HCT116 (cell line): ENCODE measurements around the gene RBFOX2.

Source experiments
- POLR2A ChIP-seq: IDR thresholded peaks from 2 replicates; pipeline ENCODE4 v1.7.0; 2011; ENCODE audit warnings: borderline replicate concordance; ENCODE audit not compliant: insufficient read depth, insufficient read length; ENCODE audit errors: extremely low read depth
- POLR2AphosphoS5 ChIP-seq: IDR thresholded peaks from 2 replicates; pipeline ENCODE4 v1.6.1; 2011; ENCODE audit warnings: mild to moderate bottlenecking, low read depth, low read length, moderate library complexity
- SP1 ChIP-seq: IDR thresholded peaks from 2 replicates; pipeline ENCODE4 v1.6.1; 2012; ENCODE audit warnings: low read depth
- TCF7L2 ChIP-seq: IDR thresholded peaks from 2 replicates; pipeline ENCODE4 v1.7.0; 2011; ENCODE audit warnings: borderline replicate concordance, inconsistent platforms; ENCODE audit not compliant: insufficient read depth, insufficient read length; ENCODE audit errors: extremely low read depth
- TF ChIP-seq, protein P1 (sequence below): IDR thresholded peaks from 2 replicates; pipeline ENCODE4 v1.6.1; 2012
- TF ChIP-seq, protein P2 (sequence below), 3 experiments: fragments of 200-600 bp in 1 of 3; sonication (generic) in 1 of 3; IDR thresholded peaks in 2 of 3; conservative IDR thresholded peaks in 1 of 3; 2 replicates each; pipeline ENCODE4 v1.5.1; 2012 to 2017; ENCODE audit warnings: low read depth in 2 of 3, low read length in 2 of 3, antibody characterized with exemption in 1 of 3, borderline replicate concordance in 1 of 3, control low read depth in 1 of 3, mild to moderate bottlenecking in 1 of 3, mixed read lengths in 1 of 3, mixed run types in 1 of 3, moderate library complexity in 1 of 3; ENCODE audit not compliant: insufficient read depth in 1 of 3
- TF ChIP-seq, protein P3 (sequence below): IDR thresholded peaks from 2 replicates; pipeline ENCODE4 v1.6.1; 2012; ENCODE audit warnings: low read depth

DNA sequence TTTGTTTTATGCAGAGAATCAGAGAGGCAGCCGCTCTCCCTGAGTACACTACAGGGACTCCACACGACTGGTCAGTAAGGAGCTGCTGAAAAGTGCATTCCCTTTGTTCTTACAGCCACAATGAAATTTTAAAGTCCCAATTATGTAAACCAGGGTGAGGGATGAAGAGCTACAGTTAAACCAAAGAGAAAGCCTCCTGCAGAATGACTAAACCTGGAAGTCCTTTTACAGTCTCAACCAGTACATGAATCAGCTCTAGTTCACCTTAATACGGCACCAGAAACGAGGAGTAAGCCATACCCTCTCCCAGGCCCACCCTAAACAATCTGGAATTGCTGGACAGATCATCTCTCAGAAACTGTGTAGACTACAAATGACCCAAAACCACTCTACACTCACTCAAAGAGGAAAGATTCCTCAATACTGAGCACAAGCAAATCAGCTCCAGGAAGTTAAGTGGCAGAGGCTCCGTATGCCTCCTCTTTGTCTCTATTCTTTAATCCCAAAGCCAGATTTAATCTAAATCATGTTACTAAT, 113.1 kb downstream of the RBFOX2 start:
- TF ChIP-seq, protein P1, sequence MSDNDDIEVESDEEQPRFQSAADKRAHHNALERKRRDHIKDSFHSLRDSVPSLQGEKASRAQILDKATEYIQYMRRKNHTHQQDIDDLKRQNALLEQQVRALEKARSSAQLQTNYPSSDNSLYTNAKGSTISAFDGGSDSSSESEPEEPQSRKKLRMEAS = no peak
- TF ChIP-seq POLR2A = no peak
- TF ChIP-seq, protein P2, sequence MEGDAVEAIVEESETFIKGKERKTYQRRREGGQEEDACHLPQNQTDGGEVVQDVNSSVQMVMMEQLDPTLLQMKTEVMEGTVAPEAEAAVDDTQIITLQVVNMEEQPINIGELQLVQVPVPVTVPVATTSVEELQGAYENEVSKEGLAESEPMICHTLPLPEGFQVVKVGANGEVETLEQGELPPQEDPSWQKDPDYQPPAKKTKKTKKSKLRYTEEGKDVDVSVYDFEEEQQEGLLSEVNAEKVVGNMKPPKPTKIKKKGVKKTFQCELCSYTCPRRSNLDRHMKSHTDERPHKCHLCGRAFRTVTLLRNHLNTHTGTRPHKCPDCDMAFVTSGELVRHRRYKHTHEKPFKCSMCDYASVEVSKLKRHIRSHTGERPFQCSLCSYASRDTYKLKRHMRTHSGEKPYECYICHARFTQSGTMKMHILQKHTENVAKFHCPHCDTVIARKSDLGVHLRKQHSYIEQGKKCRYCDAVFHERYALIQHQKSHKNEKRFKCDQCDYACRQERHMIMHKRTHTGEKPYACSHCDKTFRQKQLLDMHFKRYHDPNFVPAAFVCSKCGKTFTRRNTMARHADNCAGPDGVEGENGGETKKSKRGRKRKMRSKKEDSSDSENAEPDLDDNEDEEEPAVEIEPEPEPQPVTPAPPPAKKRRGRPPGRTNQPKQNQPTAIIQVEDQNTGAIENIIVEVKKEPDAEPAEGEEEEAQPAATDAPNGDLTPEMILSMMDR (IDR thresholded peaks at IDR 0.05 in 2 of 3, conservative IDR thresholded peaks at IDR 0.05 in 1 of 3; ENCODE audit: borderline replicate concordance in 1 of 3, insufficient read depth in 1 of 3, low read depth in 2 of 3, low read length in 2 of 3) = no peak
- TF ChIP-seq, protein P3, sequence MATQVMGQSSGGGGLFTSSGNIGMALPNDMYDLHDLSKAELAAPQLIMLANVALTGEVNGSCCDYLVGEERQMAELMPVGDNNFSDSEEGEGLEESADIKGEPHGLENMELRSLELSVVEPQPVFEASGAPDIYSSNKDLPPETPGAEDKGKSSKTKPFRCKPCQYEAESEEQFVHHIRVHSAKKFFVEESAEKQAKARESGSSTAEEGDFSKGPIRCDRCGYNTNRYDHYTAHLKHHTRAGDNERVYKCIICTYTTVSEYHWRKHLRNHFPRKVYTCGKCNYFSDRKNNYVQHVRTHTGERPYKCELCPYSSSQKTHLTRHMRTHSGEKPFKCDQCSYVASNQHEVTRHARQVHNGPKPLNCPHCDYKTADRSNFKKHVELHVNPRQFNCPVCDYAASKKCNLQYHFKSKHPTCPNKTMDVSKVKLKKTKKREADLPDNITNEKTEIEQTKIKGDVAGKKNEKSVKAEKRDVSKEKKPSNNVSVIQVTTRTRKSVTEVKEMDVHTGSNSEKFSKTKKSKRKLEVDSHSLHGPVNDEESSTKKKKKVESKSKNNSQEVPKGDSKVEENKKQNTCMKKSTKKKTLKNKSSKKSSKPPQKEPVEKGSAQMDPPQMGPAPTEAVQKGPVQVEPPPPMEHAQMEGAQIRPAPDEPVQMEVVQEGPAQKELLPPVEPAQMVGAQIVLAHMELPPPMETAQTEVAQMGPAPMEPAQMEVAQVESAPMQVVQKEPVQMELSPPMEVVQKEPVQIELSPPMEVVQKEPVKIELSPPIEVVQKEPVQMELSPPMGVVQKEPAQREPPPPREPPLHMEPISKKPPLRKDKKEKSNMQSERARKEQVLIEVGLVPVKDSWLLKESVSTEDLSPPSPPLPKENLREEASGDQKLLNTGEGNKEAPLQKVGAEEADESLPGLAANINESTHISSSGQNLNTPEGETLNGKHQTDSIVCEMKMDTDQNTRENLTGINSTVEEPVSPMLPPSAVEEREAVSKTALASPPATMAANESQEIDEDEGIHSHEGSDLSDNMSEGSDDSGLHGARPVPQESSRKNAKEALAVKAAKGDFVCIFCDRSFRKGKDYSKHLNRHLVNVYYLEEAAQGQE = no peak
- no peak for TF ChIP-seq TCF7L2
- no peak for TF ChIP-seq SP1
- no peak for TF ChIP-seq POLR2AphosphoS5
